Lower leg skin (tissue), 3 donors: ENCODE measurements around the gene NBAS.

Source experiments
- CTCF ChIP-seq, 3 donors: fragments of 450-650 bp; IDR thresholded peaks; one replicate each; pipeline ENCODE4 v1.5.1; 2016; ENCODE audit warnings: antibody characterized with exemption in 3 of 3, mild to moderate bottlenecking in 3 of 3, moderate library complexity in 2 of 3
- POLR2A ChIP-seq, 2 donors: fragments of 450-650 bp; IDR thresholded peaks; one replicate each; pipeline ENCODE4 v1.6.1; 2016 to 2017; ENCODE audit warnings: antibody characterized with exemption in 2 of 2, mild to moderate bottlenecking in 1 of 2, moderate library complexity in 1 of 2

- TF ChIP-seq CTCF (IDR thresholded peaks at IDR 0.05) (no peak), POLR2A (IDR thresholded peaks at IDR 0.05) (no peak)
Measured at GRCh38 chr2:15584767-15585469, 23.8 kb upstream of the NBAS start.
